HEK293 (cell line): Measurements from ENCODE around the gene COL24A1.

Experiments used
- CTCF ChIA-PET: fragments of 350-600 bp; formaldehyde crosslinking; extraction: SDS; loops from one replicate; lab custom pipeline; 2021; ENCODE audit warnings: antibody characterized with exemption; lab: Yijun Ruan, JAX
- POLR2A ChIA-PET: fragments of 300-600 bp; formaldehyde crosslinking; extraction: SDS; loops from one replicate; lab custom pipeline; 2020; ENCODE audit warnings: antibody characterized with exemption, inconsistent platforms; lab: Yijun Ruan, JAX
- H3K27ac ChIP-seq: fragments of 200-500 bp; sonication (Bioruptor generic); 2 replicates; pipeline ENCODE4 v1.5.1; 2014; ENCODE audit warnings: low read depth, low read length, control low read depth, inconsistent platforms; ENCODE audit errors: extremely low read depth
- H3K36me3 ChIP-seq, 2 experiments: fragments of 200-500 bp in 1 of 2; sonication (Bioruptor generic) in 1 of 2; 1 replicate in 1 of 2; 2 replicates in 1 of 2; pipeline ENCODE4 v1.5.1; 2014 to 2017; ENCODE audit warnings: inconsistent platforms in 2 of 2, low read length in 2 of 2; ENCODE audit not compliant: control insufficient read depth in 2 of 2, insufficient read depth in 1 of 2
- H3K4me1 ChIP-seq: fragments of 200-500 bp; sonication (Bioruptor generic); 2 replicates; pipeline ENCODE4 v1.5.1; 2014; ENCODE audit warnings: mild to moderate bottlenecking, low read length, inconsistent platforms; ENCODE audit not compliant: control insufficient read depth, insufficient read depth
- H3K4me3 ChIP-seq: 2 replicates; pipeline ENCODE4 v1.5.1; 2011; ENCODE audit warnings: low read depth, mild to moderate bottlenecking, control low read depth, low read length, moderate library complexity
- H3K9me3 ChIP-seq: fragments of 200-500 bp; sonication (Bioruptor generic); 2 replicates; pipeline ENCODE4 v1.5.1; 2014; ENCODE audit warnings: low read depth, low read length, inconsistent platforms; ENCODE audit not compliant: control insufficient read depth, insufficient read depth
- FEZF1 ChIP-seq: fragments of 450-650 bp; formaldehyde crosslinking; IDR thresholded peaks from 2 replicates; pipeline ENCODE4 v1.5.1; 2016; ENCODE audit warnings: missing biosample characterization, missing genetic modification characterization
- GLIS1 ChIP-seq: fragments of 450-650 bp; formaldehyde crosslinking; IDR thresholded peaks from 2 replicates; pipeline ENCODE4 v1.5.1; 2016; ENCODE audit warnings: missing biosample characterization, missing genetic modification characterization
- KLF1 ChIP-seq: fragments of 450-650 bp; formaldehyde crosslinking; IDR thresholded peaks from 2 replicates; pipeline ENCODE4 v1.5.1; 2016; ENCODE audit warnings: missing biosample characterization, missing genetic modification characterization
- REPIN1 ChIP-seq: fragments of 450-650 bp; formaldehyde crosslinking; IDR thresholded peaks from 2 replicates; pipeline ENCODE4 v1.5.1; 2017; ENCODE audit warnings: missing biosample characterization, missing genetic modification characterization, low read depth
- ZBTB1 ChIP-seq: fragments of 450-650 bp; formaldehyde crosslinking; IDR thresholded peaks from 2 replicates; pipeline ENCODE4 v1.5.1; 2016; ENCODE audit warnings: missing biosample characterization, missing genetic modification characterization
- ZBTB8A ChIP-seq: fragments of 450-650 bp; formaldehyde crosslinking; IDR thresholded peaks from 2 replicates; pipeline ENCODE4 v1.5.1; 2016; ENCODE audit warnings: missing biosample characterization, missing genetic modification characterization
- ZEB2 ChIP-seq: fragments of 450-650 bp; formaldehyde crosslinking; IDR thresholded peaks from 2 replicates; pipeline ENCODE4 v1.5.1; 2016; ENCODE audit warnings: missing biosample characterization, missing genetic modification characterization
- ZFP37 ChIP-seq: fragments of 450-650 bp; formaldehyde crosslinking; IDR thresholded peaks from 2 replicates; pipeline ENCODE4 v1.5.1; 2016; ENCODE audit warnings: missing biosample characterization, missing genetic modification characterization
- ZFP41 ChIP-seq: fragments of 450-650 bp; formaldehyde crosslinking; IDR thresholded peaks from 2 replicates; pipeline ENCODE4 v1.5.1; 2016; ENCODE audit warnings: missing biosample characterization, missing genetic modification characterization, borderline replicate concordance
- ZNF157 ChIP-seq: fragments of 450-650 bp; formaldehyde crosslinking; IDR thresholded peaks from 2 replicates; pipeline ENCODE4 v1.5.1; 2016; ENCODE audit warnings: missing biosample characterization, missing genetic modification characterization
- ZNF2 ChIP-seq: fragments of 450-650 bp; formaldehyde crosslinking; IDR thresholded peaks from 2 replicates; pipeline ENCODE4 v1.5.1; 2016; ENCODE audit warnings: missing biosample characterization, missing genetic modification characterization
- ZNF214 ChIP-seq: fragments of 450-650 bp; formaldehyde crosslinking; IDR thresholded peaks from 2 replicates; pipeline ENCODE4 v1.5.1; 2017; ENCODE audit warnings: missing biosample characterization, mild to moderate bottlenecking, missing genetic modification characterization, borderline replicate concordance
- ZNF23 ChIP-seq: fragments of 450-650 bp; formaldehyde crosslinking; IDR thresholded peaks from 2 replicates; pipeline ENCODE4 v1.5.1; 2016; ENCODE audit warnings: missing biosample characterization, missing genetic modification characterization, borderline replicate concordance
- ZNF311 ChIP-seq: fragments of 450-650 bp; formaldehyde crosslinking; IDR thresholded peaks from 2 replicates; pipeline ENCODE4 v1.5.1; 2017; ENCODE audit warnings: missing biosample characterization, missing genetic modification characterization, borderline replicate concordance
- ZNF335 ChIP-seq: fragments of 450-650 bp; formaldehyde crosslinking; conservative IDR thresholded peaks from 2 replicates; pipeline ENCODE4 v1.5.1; 2016; ENCODE audit warnings: missing biosample characterization, missing genetic modification characterization
- ZNF488 ChIP-seq: fragments of 450-650 bp; formaldehyde crosslinking; IDR thresholded peaks from 2 replicates; pipeline ENCODE4 v1.5.1; 2016; ENCODE audit warnings: missing biosample characterization, missing genetic modification characterization
- ZNF561 ChIP-seq: fragments of 450-650 bp; IDR thresholded peaks from 2 replicates; pipeline ENCODE4 v1.5.1; 2018; ENCODE audit warnings: missing biosample characterization, missing genetic modification characterization, borderline replicate concordance
- ZNF623 ChIP-seq: fragments of 450-650 bp; formaldehyde crosslinking; IDR thresholded peaks from 2 replicates; pipeline ENCODE4 v1.5.1; 2016; ENCODE audit warnings: missing biosample characterization, missing genetic modification characterization
- ZNF624 ChIP-seq: fragments of 450-650 bp; formaldehyde crosslinking; IDR thresholded peaks from 2 replicates; pipeline ENCODE4 v1.5.1; 2017; ENCODE audit warnings: missing biosample characterization, missing genetic modification characterization
- ZNF658 ChIP-seq: fragments of 450-650 bp; formaldehyde crosslinking; IDR thresholded peaks from 2 replicates; pipeline ENCODE4; 2016; ENCODE audit warnings: missing biosample characterization, missing genetic modification characterization
- ZNF76 ChIP-seq: fragments of 450-650 bp; formaldehyde crosslinking; IDR thresholded peaks from 2 replicates; pipeline ENCODE4; 2016; ENCODE audit warnings: low read depth, missing biosample characterization, missing genetic modification characterization, borderline replicate concordance
- ZNF768 ChIP-seq: fragments of 450-650 bp; formaldehyde crosslinking; IDR thresholded peaks from 2 replicates; pipeline ENCODE4 v1.5.1; 2018; ENCODE audit warnings: missing biosample characterization, mild to moderate bottlenecking, missing genetic modification characterization
- ZNF777 ChIP-seq: fragments of 450-650 bp; formaldehyde crosslinking; IDR thresholded peaks from 2 replicates; pipeline ENCODE4 v1.5.1; 2017; ENCODE audit warnings: missing biosample characterization, missing genetic modification characterization, borderline replicate concordance
- TF ChIP-seq, protein P1 (sequence below): fragments of 450-650 bp; formaldehyde crosslinking; conservative IDR thresholded peaks from 2 replicates; pipeline ENCODE4 v1.5.1; 2016; ENCODE audit warnings: low read depth, missing biosample characterization, missing genetic modification characterization
- TF ChIP-seq, protein P2 (sequence below): fragments of 450-650 bp; formaldehyde crosslinking; IDR thresholded peaks from 2 replicates; pipeline ENCODE4 v1.5.1; 2016; ENCODE audit warnings: missing biosample characterization, missing genetic modification characterization
- TF ChIP-seq, protein P3 (sequence below): fragments of 450-650 bp; formaldehyde crosslinking; IDR thresholded peaks from 2 replicates; pipeline ENCODE4 v1.5.1; 2016; ENCODE audit warnings: missing biosample characterization, missing genetic modification characterization

The COL24A1 gene

GRCh38 chr1:86085741-86086409 is 70.7 kb downstream of the COL24A1 start (continued):
- no peak for TF ChIP-seq ZBTB8A
- no peak for TF ChIP-seq ZNF157 (tag by site-specific recombination)
- no peak for TF ChIP-seq ZNF658 (tag by site-specific recombination)
- TF ChIP-seq REPIN1 (tag by site-specific recombination): no peak
- TF ChIP-seq ZBTB1 (tag by site-specific recombination): no peak
- TF ChIP-seq, all 188 proteins: peak for 0

- CTCF ChIA-PET: interaction anchor here (0.6 kb wide), 1 partner anchor 23 kb away, joined by 3 read pairs; no protein-coding TSS in a partner anchor
- Histone ChIP-seq H3K27ac (no peak overlapping the region), H3K4me1 (no peaks in the 10 kb centered on the region), H3K9me3 (no peaks in the 10 kb centered on the region), H3K36me3 (no peaks in the 10 kb centered on the region), H3K4me3 (no peak overlapping the region)
- POLR2A ChIA-PET: no interaction called here
- no peak for TF ChIP-seq FEZF1 (tag by site-specific recombination)
- no peak for TF ChIP-seq ZNF623 (tag by site-specific recombination)
- TF ChIP-seq ZFP37 (tag by site-specific recombination): no peak
- TF ChIP-seq, protein P1, sequence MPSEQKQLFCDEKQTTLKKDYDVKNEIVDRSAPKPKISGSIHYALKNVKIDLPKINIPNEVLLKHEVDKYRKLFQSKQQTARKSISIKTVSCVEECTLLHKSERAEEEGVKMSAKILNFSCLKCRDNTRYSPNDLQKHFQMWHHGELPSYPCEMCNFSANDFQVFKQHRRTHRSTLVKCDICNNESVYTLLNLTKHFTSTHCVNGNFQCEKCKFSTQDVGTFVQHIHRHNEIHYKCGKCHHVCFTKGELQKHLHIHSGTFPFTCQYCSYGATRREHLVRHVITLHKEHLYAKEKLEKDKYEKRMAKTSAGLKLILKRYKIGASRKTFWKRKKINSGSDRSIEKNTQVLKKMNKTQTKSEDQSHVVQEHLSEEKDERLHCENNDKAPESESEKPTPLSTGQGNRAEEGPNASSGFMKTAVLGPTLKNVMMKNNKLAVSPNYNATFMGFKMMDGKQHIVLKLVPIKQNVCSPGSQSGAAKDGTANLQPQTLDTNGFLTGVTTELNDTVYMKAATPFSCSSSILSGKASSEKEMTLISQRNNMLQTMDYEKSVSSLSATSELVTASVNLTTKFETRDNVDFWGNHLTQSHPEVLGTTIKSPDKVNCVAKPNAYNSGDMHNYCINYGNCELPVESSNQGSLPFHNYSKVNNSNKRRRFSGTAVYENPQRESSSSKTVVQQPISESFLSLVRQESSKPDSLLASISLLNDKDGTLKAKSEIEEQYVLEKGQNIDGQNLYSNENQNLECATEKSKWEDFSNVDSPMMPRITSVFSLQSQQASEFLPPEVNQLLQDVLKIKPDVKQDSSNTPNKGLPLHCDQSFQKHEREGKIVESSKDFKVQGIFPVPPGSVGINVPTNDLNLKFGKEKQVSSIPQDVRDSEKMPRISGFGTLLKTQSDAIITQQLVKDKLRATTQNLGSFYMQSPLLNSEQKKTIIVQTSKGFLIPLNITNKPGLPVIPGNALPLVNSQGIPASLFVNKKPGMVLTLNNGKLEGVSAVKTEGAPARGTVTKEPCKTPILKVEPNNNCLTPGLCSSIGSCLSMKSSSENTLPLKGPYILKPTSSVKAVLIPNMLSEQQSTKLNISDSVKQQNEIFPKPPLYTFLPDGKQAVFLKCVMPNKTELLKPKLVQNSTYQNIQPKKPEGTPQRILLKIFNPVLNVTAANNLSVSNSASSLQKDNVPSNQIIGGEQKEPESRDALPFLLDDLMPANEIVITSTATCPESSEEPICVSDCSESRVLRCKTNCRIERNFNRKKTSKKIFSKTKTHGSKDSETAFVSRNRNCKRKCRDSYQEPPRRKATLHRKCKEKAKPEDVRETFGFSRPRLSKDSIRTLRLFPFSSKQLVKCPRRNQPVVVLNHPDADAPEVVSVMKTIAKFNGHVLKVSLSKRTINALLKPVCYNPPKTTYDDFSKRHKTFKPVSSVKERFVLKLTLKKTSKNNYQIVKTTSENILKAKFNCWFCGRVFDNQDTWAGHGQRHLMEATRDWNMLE (tag by site-specific recombination): no peak
- TF ChIP-seq ZFP41 (tag by site-specific recombination): no peak
- no peak for TF ChIP-seq ZNF768 (tag by site-specific recombination)
- TF ChIP-seq, protein P2, sequence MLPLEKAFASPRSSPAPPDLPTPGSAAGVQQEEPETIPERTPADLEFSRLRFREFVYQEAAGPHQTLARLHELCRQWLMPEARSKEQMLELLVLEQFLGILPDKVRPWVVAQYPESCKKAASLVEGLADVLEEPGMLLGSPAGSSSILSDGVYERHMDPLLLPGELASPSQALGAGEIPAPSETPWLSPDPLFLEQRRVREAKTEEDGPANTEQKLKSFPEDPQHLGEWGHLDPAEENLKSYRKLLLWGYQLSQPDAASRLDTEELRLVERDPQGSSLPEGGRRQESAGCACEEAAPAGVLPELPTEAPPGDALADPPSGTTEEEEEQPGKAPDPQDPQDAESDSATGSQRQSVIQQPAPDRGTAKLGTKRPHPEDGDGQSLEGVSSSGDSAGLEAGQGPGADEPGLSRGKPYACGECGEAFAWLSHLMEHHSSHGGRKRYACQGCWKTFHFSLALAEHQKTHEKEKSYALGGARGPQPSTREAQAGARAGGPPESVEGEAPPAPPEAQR (tag by site-specific recombination): no peak
- no peak for TF ChIP-seq ZNF777 (tag by site-specific recombination)
Measured at GRCh38 chr1:86084998-86085397, 71.6 kb downstream of the COL24A1 start.

GRCh38 chr1:86082183-86082582 is 74.4 kb downstream of the COL24A1 start:
- ChIA-PET POLR2A (no interaction called here), CTCF (no interaction called here)
- Histone ChIP-seq H3K4me1 (no peaks in the 10 kb centered on the region), H3K36me3 (no peaks in the 10 kb centered on the region), H3K4me3 (no peak overlapping the region), H3K27ac (no peak overlapping the region), H3K9me3 (no peaks in the 10 kb centered on the region)
- TF ChIP-seq ZNF23 (tag by site-specific recombination) (no peak), ZEB2 (tag by site-specific recombination) (no peak), GLIS1 (no peak), ZNF335 (tag by site-specific recombination) (no peak), ZNF311 (no peak), ZNF76 (tag by site-specific recombination) (no peak), ZNF561 (tag by site-specific recombination) (no peak), KLF1 (tag by site-specific recombination) (no peak), ZNF2 (tag by site-specific recombination) (no peak), ZNF214 (tag by site-specific recombination) (no peak), ZNF624 (no peak), ZNF488 (no peak)
- TF ChIP-seq, protein P3, sequence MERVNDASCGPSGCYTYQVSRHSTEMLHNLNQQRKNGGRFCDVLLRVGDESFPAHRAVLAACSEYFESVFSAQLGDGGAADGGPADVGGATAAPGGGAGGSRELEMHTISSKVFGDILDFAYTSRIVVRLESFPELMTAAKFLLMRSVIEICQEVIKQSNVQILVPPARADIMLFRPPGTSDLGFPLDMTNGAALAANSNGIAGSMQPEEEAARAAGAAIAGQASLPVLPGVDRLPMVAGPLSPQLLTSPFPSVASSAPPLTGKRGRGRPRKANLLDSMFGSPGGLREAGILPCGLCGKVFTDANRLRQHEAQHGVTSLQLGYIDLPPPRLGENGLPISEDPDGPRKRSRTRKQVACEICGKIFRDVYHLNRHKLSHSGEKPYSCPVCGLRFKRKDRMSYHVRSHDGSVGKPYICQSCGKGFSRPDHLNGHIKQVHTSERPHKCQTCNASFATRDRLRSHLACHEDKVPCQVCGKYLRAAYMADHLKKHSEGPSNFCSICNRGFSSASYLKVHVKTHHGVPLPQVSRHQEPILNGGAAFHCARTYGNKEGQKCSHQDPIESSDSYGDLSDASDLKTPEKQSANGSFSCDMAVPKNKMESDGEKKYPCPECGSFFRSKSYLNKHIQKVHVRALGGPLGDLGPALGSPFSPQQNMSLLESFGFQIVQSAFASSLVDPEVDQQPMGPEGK (tag by site-specific recombination): no peak
